BLaER1 treated with 17β-estradiol and CSF1 and Interleukin-3, amounts not matched to agents 10 nM and 100 nM (cell line): Measurements from ENCODE around the gene SLC44A4.
A peak's percentile ranks its signal among the peaks of the same experiment; 100 is the strongest.

ENCODE experiments used
- H3K27ac ChIP-seq, 11 experiments: shearing (Covaris generic); formaldehyde crosslinking; 2 replicates each; pipeline ENCODE4 v1.8.1; 2022
- H3K27me3 ChIP-seq, 11 experiments: shearing (Covaris generic); formaldehyde crosslinking; 2 replicates each; pipeline ENCODE4 v1.8.1; 2022
- H3K36me3 ChIP-seq, 11 experiments: shearing (Covaris generic); formaldehyde crosslinking; 2 replicates each; pipeline ENCODE4 v1.8.1; 2022
- H3K4me1 ChIP-seq, 10 experiments: shearing (Covaris generic); formaldehyde crosslinking; 2 replicates each; pipeline ENCODE4 v1.8.1; 2022
- H3K4me2 ChIP-seq, 11 experiments: shearing (Covaris generic); formaldehyde crosslinking; 2 replicates each; pipeline ENCODE4 v1.8.1; 2022
- H3K4me3 ChIP-seq, 10 experiments: shearing (Covaris generic); formaldehyde crosslinking; 2 replicates each; pipeline ENCODE4 v1.8.1; 2022
- H3K9ac ChIP-seq, 11 experiments: shearing (Covaris generic); formaldehyde crosslinking; 2 replicates each; pipeline ENCODE4 v1.8.1; 2022
- H3K9me3 ChIP-seq, 11 experiments: shearing (Covaris generic); formaldehyde crosslinking; replicated peaks in 1 of 11; 2 replicates each; pipeline ENCODE4 v1.8.1; 2022
- H4K20me1 ChIP-seq, 11 experiments: shearing (Covaris generic); formaldehyde crosslinking; 2 replicates each; pipeline ENCODE4 v1.8.1; 2022
- Cebpa-rat ChIP-seq, 11 experiments: shearing (Covaris generic); IDR thresholded peaks; 2 replicates each; pipeline ENCODE4 v1.8.1; 2022

Gene SLC44A4

GRCh38 chr6:31905041-31905440, 26.2 kb upstream of the SLC44A4 start:
- Histone ChIP-seq H3K4me2 (no peak overlapping the region), H4K20me1 (no peaks in the 10 kb centered on the region; a peak in 1 of 22 replicates), H3K9ac (no peak overlapping the region), H3K27me3 (no peaks in the 10 kb centered on the region), H3K36me3 (no peaks in the 10 kb centered on the region), H3K4me3 (no peak overlapping the region), H3K27ac (no peak overlapping the region), H3K4me1 (peaks cover 20 to 80% (median 57%) of the 10 kb centered on the region in 10 experiments), H3K9me3 (no peaks in the 10 kb centered on the region)
- TF ChIP-seq Cebpa-rat (IDR thresholded peaks at IDR 0.05): no peak

GRCh38 chr6:31903957-31904356, 25.2 kb upstream of the SLC44A4 start:
- Histone ChIP-seq H4K20me1 (no peaks in the 10 kb centered on the region; a peak in 2 of 22 replicates), H3K4me2 (peak overlapping the region in 5 of 11 experiments; percentile 27 to 90 (median 88); a peak in 7 of 22 replicates), H3K4me3 (no peak overlapping the region), H3K4me1 (peaks cover 31 to 80% (median 65%) of the 10 kb centered on the region in 10 experiments), H3K27me3 (no peaks in the 10 kb centered on the region), H3K9me3 (no peaks in the 10 kb centered on the region), H3K27ac (no peak overlapping the region), H3K36me3 (no peaks in the 10 kb centered on the region), H3K9ac (no peak overlapping the region)
- TF ChIP-seq Cebpa-rat (IDR thresholded peaks at IDR 0.05): no peak

- H3K27ac ChIP-seq: peak within 1 kb of the TSS; percentile 68 to 91 (median 79)
Measured at GRCh38 chr6:31901953-31902643, 23.3 kb upstream of the SLC44A4 start, which contains the start of gene ZBTB12. ZBTB12 (minus strand) TSS chr6:31902086; CDS start chr6:31901305, 781 bp downstream.

GRCh38 chr6:31901415-31901952, 22.7 kb upstream of the SLC44A4 start:
- peaks cover 0 to under 1% (median 0%) of the 10 kb centered on the region in 11 experiments; a peak in 2 of 22 replicates for H3K36me3 ChIP-seq
- peak overlapping the region; percentile 63 to 77 (median 68) for H3K4me3 ChIP-seq
- peak overlapping the region; percentile 74 to 91 (median 82) for H3K9ac ChIP-seq
- peak overlapping the region; percentile 68 to 91 (median 79); a peak in 21 of 22 replicates for H3K27ac ChIP-seq
- no peaks in the 10 kb centered on the region for H3K27me3 ChIP-seq
- no peaks in the 10 kb centered on the region for H3K9me3 ChIP-seq
- peak overlapping the region; percentile 74 to 94 (median 87) for H3K4me2 ChIP-seq
- H4K20me1 ChIP-seq: peaks cover 0 to 1% (median 0%) of the 10 kb centered on the region in 11 experiments; a peak in 3 of 22 replicates
- H3K4me1 ChIP-seq: peaks cover 43 to 67% (median 57%) of the 10 kb centered on the region in 10 experiments
- no peak for TF ChIP-seq Cebpa-rat (IDR thresholded peaks at IDR 0.05)

More at GRCh38 chr6:31901953-31902643, 23.3 kb upstream of the SLC44A4 start, which contains the start of gene ZBTB12:
- Histone ChIP-seq H3K9me3 (no peaks in the 10 kb centered on the region), H3K4me1 (peaks cover 39 to 69% (median 59%) of the 10 kb centered on the region in 10 experiments), H3K4me3 (peak within 1 kb of the TSS; percentile 63 to 77 (median 68)), H3K27me3 (no peaks in the 10 kb centered on the region), H3K9ac (peak within 1 kb of the TSS; percentile 74 to 91 (median 82)), H3K36me3 (no peaks in the 10 kb centered on the region), H4K20me1 (no peaks in the 10 kb centered on the region; a peak in 2 of 22 replicates), H3K4me2 (peak within 1 kb of the TSS; percentile 74 to 94 (median 87))
- TF ChIP-seq Cebpa-rat (IDR thresholded peaks at IDR 0.05): no peak

- Histone ChIP-seq H3K9ac (peak overlapping the region; percentile 74 to 91 (median 82); a peak in 21 of 22 replicates), H3K27me3 (no peaks in the 10 kb centered on the region), H3K27ac (peak overlapping the region in 9 of 11 experiments; percentile 70 to 91 (median 82); a peak in 14 of 22 replicates)
Measured at GRCh38 chr6:31900917-31901414, 22.2 kb upstream of the SLC44A4 start.

GRCh38 chr6:31899882-31900722, 21.3 kb upstream of the SLC44A4 start:
- Histone ChIP-seq H4K20me1 (peaks cover 0 to 6% (median 0%) of the 10 kb centered on the region in 11 experiments; a peak in 3 of 22 replicates), H3K4me3 (peak overlapping the region in 1 of 10 experiments; percentile 35; a peak in 1 of 20 replicates), H3K27ac (no peak overlapping the region), H3K4me2 (peak overlapping the region; percentile 47 to 98 (median 90); a peak in 20 of 22 replicates), H3K9ac (peak overlapping the region in 3 of 11 experiments; percentile 27 to 40 (median 36); a peak in 3 of 22 replicates), H3K4me1 (peaks cover 51 to 65% (median 55%) of the 10 kb centered on the region in 10 experiments), H3K27me3 (no peaks in the 10 kb centered on the region), H3K9me3 (no peaks in the 10 kb centered on the region), H3K36me3 (peaks cover 8 to 15% (median 12%) of the 10 kb centered on the region in 11 experiments)
- no peak for TF ChIP-seq Cebpa-rat (IDR thresholded peaks at IDR 0.05)

More at GRCh38 chr6:31900917-31901414, 22.2 kb upstream of the SLC44A4 start:
- H4K20me1 ChIP-seq: peaks cover 0 to 6% (median 0%) of the 10 kb centered on the region in 11 experiments; a peak in 3 of 22 replicates
- H3K4me2 ChIP-seq: peak overlapping the region; percentile 74 to 94 (median 87)
- peak overlapping the region; percentile 63 to 77 (median 68) for H3K4me3 ChIP-seq
- H3K36me3 ChIP-seq: peaks cover 0 to 6% (median 3%) of the 10 kb centered on the region in 11 experiments; a peak in 17 of 22 replicates
- no peak for TF ChIP-seq Cebpa-rat (IDR thresholded peaks at IDR 0.05)
- H3K4me1 ChIP-seq: peaks cover 48 to 67% (median 57%) of the 10 kb centered on the region in 10 experiments
- no peaks in the 10 kb centered on the region for H3K9me3 ChIP-seq

GRCh38 chr6:31899215-31899614, 20.4 kb upstream of the SLC44A4 start:
- H3K9ac ChIP-seq: peak overlapping the region in 3 of 11 experiments; percentile 36 to 87 (median 40); a peak in 5 of 22 replicates
- no peak for TF ChIP-seq Cebpa-rat (IDR thresholded peaks at IDR 0.05)
- peaks cover 51 to 65% (median 55%) of the 10 kb centered on the region in 10 experiments for H3K4me1 ChIP-seq
- no peak overlapping the region for H3K27ac ChIP-seq
- H3K27me3 ChIP-seq: no peaks in the 10 kb centered on the region
- peak overlapping the region; percentile 47 to 98 (median 92); a peak in 20 of 22 replicates for H3K4me2 ChIP-seq
- H3K4me3 ChIP-seq: peak overlapping the region in 2 of 10 experiments; percentile 4 to 35; a peak in 1 of 20 replicates
- H4K20me1 ChIP-seq: peaks cover 0 to 6% (median 0%) of the 10 kb centered on the region in 11 experiments; a peak in 3 of 22 replicates
- peaks cover 16 to 23% (median 21%) of the 10 kb centered on the region in 11 experiments for H3K36me3 ChIP-seq
- no peaks in the 10 kb centered on the region for H3K9me3 ChIP-seq
